ENCODE results near the gene MIPOL1. TPM values are rescaled to one million over a fixed set of nuclear protein-coding genes. Genes with fewer than 3 reads are reported as not detected.

MIPOL1 gene, protein sequence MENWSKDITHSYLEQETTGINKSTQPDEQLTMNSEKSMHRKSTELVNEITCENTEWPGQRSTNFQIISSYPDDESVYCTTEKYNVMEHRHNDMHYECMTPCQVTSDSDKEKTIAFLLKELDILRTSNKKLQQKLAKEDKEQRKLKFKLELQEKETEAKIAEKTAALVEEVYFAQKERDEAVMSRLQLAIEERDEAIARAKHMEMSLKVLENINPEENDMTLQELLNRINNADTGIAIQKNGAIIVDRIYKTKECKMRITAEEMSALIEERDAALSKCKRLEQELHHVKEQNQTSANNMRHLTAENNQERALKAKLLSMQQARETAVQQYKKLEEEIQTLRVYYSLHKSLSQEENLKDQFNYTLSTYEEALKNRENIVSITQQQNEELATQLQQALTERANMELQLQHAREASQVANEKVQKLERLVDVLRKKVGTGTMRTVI
- total RNA-seq, result 7.7 and 10.1 TPM in 2 replicates

DNA sequence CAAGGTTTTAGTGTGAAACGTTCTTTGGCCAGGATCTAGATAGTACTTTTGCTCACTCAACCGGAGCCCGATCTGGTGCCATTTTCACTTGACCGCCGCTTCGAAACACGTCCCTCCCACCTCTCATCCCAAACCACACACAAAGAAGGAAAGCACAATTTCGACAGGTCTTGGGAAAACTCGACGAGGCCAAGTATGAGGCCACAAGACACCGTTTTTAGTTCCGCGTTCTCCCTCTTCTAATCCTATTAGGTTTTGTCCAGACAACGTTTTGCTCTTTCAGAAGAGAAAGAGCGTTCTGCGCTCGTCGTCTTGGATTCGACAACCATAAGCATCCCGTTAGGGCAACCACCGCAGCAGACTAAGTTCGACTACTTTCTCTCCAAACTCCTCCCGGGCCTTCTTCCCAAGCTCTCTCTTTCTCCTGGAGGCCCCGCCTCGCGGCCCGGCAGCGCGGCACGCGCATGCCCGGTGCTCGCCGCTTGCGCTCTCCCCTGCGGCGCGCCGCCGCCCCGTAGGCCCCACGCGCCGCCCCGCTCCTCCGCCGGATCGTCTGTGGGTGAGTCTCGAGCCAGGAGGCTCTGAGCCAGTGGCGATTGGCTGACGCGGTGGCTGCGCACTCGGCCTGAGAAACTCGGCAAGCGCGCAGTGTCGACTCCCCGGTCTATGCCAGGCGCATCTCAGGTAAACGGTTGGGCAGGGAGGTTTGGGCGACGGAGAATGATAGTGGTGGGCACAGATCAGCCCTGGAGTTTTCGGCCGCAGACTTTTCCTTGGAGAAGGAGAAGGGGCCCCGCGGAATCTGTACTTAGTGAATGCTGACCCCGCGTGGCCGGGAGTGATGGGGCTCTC is at the start of gene MIPOL1:
TSS of gene MIPOL1 (plus strand) at position 517 of the 852 bp plus-strand sequence. CDS start 49,952 bp downstream, outside the sequence.

DNA sequence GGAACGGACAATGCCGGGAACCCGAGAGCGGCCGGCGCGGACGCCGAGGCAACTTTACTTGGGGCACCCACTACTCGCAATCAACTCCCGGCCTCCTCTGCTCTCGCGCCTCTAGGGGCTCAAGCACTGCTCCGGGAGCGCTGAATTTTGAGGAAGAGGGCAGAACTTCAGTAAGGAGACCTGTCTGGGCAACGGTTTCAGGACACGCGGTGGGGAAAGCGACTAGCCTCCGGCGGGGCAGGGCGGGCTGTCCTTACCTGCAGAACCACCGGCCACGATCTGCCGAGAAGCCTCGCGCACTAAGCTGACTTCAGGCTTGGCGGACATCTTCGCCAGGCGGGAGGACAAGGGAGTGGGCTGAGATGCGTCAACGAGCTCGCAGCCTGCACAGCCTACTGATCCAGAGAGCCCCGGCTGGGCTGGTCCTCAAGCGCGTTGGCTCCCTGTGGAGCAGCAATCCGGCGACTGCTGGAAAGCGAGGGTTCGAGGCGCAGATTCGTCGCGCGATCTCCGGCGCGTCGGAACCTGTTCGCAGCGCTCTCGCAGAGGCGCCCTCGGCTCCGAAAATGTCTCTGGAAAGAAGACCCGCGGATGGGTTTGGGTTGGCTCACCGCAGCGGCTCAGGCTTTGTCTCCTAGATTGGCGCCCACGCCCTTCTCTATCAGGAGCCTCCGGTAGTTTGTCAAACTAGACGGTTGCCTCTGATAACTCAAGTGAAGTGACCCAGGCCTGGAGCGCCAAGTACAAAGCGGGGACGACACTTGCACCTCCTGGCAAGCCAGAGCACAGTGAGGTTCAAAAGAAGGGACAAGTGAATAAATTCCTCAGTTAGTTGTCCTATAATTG is 25.5 kb upstream of the MIPOL1 start, which contains the start of gene SLC25A21:
TSS of gene SLC25A21 (minus strand) at position 583 of the 846 bp plus-strand sequence.

DNA sequence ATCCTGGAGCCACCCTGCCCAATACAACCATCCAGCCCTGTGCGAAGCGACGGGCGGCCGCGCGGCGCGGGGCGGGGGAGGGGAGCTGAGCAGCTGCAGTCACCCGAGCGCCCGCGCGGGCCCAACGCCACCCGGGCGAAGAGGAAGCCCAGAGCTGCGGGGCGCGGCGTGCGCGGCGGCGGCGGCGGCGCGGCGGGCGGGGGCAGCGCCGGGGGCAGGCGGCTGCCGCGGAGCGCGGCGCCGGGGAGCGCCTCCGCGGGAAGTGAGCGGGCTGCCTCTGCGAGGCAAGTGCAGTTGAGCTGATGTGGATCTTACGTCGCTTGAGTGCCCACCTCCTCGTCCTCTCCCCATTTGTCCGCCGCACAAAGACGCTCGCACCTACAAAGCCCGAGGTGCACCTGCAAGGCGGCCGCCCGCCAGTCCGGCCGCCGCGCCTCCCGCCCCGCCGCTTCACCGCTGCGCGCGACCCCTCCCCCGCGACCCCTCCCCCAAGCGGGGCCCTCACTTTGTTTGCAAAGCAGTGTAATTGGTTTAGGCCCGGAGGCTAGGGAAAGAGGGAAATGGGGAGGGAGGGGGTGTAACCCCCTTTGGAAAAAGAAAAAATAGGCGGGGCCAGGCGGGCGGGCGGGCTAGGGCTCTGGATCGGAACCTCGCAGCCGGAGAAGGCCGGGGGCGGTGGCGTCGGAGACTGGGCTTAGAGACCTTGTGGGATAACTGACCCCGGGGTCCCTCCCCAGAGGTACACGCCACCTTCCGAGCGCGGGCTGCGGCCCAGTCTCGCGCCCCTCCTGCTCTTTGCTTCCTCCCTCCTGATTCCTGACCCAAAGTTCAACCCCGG is 397.5 kb downstream of the MIPOL1 start, which contains the start of the genes FOXA1 and TTC6:
TSS of gene FOXA1 (minus strand) at position 279 of the 838 bp plus-strand sequence. CDS start at position 2, 277 bp downstream.
TSS of gene TTC6 (plus strand) at position 659 of the 838 bp plus-strand sequence. CDS start 26,436 bp downstream, outside the sequence.

Small RNA genes within 50 kb of the gene (small RNA-seq; reads per million reads assigned to genes)
- not detected for gene RNU6-273P
- gene RNU6-886P, result not detected

Other genes starting within 250 kb of the MIPOL1 start
- under 0.01 and 0.24 TPM in 2 replicates for gene SLC25A21, start 25.3 kb upstream of the MIPOL1 start, total RNA-seq